ENCODE measurements around the gene PAF1.

The PAF1 gene

GRCh38 chr19:39413272-39413910 is 22.5 kb upstream of the PAF1 start:
- no peaks in the 10 kb centered on the region for H3K27me3 ChIP-seq (ENCODE audit: insufficient read depth, low read length)
- H3K9me3 ChIP-seq (ENCODE audit: low read length): no peaks in the 10 kb centered on the region
- peaks cover 29% of the 10 kb centered on the region for H3K36me3 ChIP-seq (ENCODE audit: insufficient read depth, low read length)
- peaks cover 40% of the 10 kb centered on the region for H3K4me1 ChIP-seq (ENCODE audit: insufficient read depth, low read length)
- H3K4me3 ChIP-seq (ENCODE audit: low read length): peak overlapping the region; percentile 74
- H2AFZ ChIP-seq (ENCODE audit: low read depth, low read length): peak overlapping the region; percentile 66

GRCh38 chr19:39412867-39413271 is 22.0 kb upstream of the PAF1 start:
- H3K4me3 ChIP-seq (ENCODE audit: low read length): peak overlapping the region; percentile 74
- H2AFZ ChIP-seq (ENCODE audit: low read depth, low read length): peak overlapping the region; percentile 66
- H3K36me3 ChIP-seq (ENCODE audit: insufficient read depth, low read length): peaks cover 28% of the 10 kb centered on the region
- H3K4me1 ChIP-seq (ENCODE audit: insufficient read depth, low read length): peaks cover 42% of the 10 kb centered on the region
- no peaks in the 10 kb centered on the region for H3K9me3 ChIP-seq (ENCODE audit: low read length)
- H3K27me3 ChIP-seq (ENCODE audit: insufficient read depth, low read length): no peaks in the 10 kb centered on the region

DNA sequence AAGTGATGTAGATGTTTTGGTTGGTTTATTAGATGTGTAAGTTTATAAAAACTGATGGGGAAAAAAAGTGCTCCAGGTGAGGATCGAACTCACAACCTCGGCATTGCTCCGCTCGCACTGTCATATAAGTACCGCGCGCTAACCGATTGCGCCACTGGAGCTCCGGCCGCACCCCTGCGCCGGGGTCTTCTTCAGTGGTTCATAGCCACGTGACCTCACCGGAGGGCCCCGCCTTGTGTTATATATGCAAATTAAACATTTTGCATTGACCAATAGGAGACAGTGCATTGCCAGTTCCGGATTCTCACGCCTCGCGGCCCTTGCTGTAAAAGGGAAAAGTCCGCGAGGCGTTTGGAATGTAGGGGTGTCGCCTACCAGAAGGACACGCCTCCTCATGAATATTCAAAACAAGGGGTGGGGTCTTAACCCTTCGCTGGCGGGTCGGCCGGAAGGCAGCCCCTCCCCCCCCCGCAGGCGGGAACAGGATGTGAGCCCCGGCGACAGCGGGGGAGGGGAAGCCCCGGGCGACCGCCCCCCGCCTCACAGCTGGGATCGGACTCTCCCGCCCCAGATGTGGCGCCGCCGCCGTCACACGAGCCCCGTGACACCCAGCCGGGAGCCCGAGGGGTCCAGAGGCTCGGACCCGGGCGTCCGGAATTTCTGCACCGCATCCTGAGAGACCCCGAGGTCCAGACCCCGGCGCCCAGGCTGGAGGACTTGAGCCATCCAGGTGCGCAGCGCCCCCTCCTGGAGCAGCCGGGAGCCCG is 21.4 kb upstream of the PAF1 start, which contains the start of gene PLEKHG2:
TSS of gene PLEKHG2 (plus strand) at position 570 of the 767 bp plus-strand sequence. CDS start 1,418 bp downstream, outside the sequence.
- Histone ChIP-seq H3K9me3 (ENCODE audit: low read length) (no peaks in the 10 kb centered on the region), H2AFZ (ENCODE audit: low read depth, low read length) (peak within 1 kb of the TSS; percentile 66), H3K4me1 (ENCODE audit: insufficient read depth, low read length) (peaks cover 43% of the 10 kb centered on the region), H3K4me3 (ENCODE audit: low read length) (peak within 1 kb of the TSS; percentile 74), H3K36me3 (ENCODE audit: insufficient read depth, low read length) (peaks cover 23% of the 10 kb centered on the region), H3K27me3 (ENCODE audit: insufficient read depth, low read length) (no peaks in the 10 kb centered on the region)

DNA sequence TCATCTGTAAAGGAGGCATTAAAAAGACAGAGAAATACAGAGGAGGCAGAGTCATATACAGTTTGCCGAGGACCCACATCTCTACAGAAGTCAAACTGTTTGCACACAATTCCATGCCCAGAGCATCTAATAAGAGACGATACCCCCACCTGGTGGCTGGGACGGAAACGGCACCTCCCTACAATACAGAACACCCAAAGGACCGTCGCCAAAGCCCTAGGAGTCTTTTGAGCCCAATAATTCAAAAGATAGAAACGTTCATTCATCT is 20.9 kb upstream of the PAF1 start:
- Histone ChIP-seq H3K27me3 (ENCODE audit: insufficient read depth, low read length) (no peaks in the 10 kb centered on the region), H2AFZ (ENCODE audit: low read depth, low read length) (no peak overlapping the region), H3K4me3 (ENCODE audit: low read length) (peak overlapping the region; percentile 74), H3K9me3 (ENCODE audit: low read length) (no peaks in the 10 kb centered on the region), H3K36me3 (ENCODE audit: insufficient read depth, low read length) (peaks cover 19% of the 10 kb centered on the region), H3K4me1 (ENCODE audit: insufficient read depth, low read length) (peaks cover 47% of the 10 kb centered on the region)

DNA sequence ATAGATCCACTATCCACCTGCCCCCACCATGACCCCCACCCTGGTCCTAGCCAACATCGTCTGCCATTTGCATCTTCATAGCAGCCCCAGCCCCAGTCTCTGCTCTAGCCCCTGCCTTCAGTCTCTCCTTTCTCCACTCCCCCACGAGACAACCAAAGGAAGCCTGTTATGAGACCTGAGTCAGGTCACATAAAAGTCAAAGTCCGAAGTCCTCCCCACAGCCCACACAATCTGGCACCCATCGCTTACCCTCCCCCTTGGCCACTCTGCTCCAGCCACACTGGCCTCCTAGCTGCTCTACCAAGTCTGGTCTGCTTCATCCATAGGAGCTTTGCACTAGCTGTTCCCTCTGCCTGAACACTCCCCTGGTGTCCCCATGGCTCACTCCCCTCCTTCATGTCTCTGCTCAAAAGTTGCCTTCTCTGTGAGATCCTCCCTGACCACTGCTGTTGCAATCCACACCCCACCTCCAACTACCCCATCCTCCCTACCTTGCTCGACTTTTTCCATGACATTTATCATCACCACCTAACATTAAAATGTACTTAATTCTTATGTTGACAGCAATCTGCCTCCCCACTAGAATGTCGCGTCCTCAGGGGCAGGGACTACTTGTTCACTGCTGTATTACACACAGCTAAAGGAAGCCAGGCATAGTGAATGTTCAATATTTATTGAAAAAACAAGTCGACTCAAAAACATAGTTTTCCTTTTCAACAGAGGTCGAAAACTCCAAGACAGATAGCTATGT is 20.4 kb upstream of the PAF1 start:
- H3K4me1 ChIP-seq (ENCODE audit: insufficient read depth, low read length): peaks cover 48% of the 10 kb centered on the region
- H3K27me3 ChIP-seq (ENCODE audit: insufficient read depth, low read length): no peaks in the 10 kb centered on the region
- no peaks in the 10 kb centered on the region for H3K9me3 ChIP-seq (ENCODE audit: low read length)
- peaks cover 14% of the 10 kb centered on the region for H3K36me3 ChIP-seq (ENCODE audit: insufficient read depth, low read length)
- peak overlapping the region; percentile 74 for H3K4me3 ChIP-seq (ENCODE audit: low read length)
- H2AFZ ChIP-seq (ENCODE audit: low read depth, low read length): no peak overlapping the region

DNA sequence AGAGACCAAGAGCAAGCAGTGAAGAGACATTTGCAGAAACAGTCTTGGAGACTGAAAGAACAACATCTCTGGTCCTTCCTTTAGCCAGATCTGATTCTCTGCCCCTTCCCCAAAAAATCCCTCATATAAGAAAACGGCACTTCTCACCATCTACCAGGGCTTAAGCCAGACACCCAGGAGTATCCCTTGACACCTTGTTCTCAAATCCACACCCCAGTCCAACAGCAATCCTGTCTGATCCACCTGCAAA is 19.9 kb upstream of the PAF1 start:
- Histone ChIP-seq H3K27me3 (ENCODE audit: insufficient read depth, low read length) (no peaks in the 10 kb centered on the region), H3K9me3 (ENCODE audit: low read length) (no peaks in the 10 kb centered on the region), H3K4me3 (ENCODE audit: low read length) (no peak overlapping the region), H3K4me1 (ENCODE audit: insufficient read depth, low read length) (peaks cover 49% of the 10 kb centered on the region), H3K36me3 (ENCODE audit: insufficient read depth, low read length) (peaks cover 9% of the 10 kb centered on the region), H2AFZ (ENCODE audit: low read depth, low read length) (no peak overlapping the region)

- peaks cover 46% of the 10 kb centered on the region for H3K4me1 ChIP-seq (ENCODE audit: insufficient read depth, low read length)
- H3K27me3 ChIP-seq (ENCODE audit: insufficient read depth, low read length): no peaks in the 10 kb centered on the region
- no peak overlapping the region for H2AFZ ChIP-seq (ENCODE audit: low read depth, low read length)
- peak overlapping the region; percentile 19 for H3K4me3 ChIP-seq (ENCODE audit: low read length)
- peaks cover 5% of the 10 kb centered on the region for H3K36me3 ChIP-seq (ENCODE audit: insufficient read depth, low read length)
- no peaks in the 10 kb centered on the region for H3K9me3 ChIP-seq (ENCODE audit: low read length)
Observed at GRCh38 chr19:39410017-39410830, 19.3 kb upstream of the PAF1 start.

DNA sequence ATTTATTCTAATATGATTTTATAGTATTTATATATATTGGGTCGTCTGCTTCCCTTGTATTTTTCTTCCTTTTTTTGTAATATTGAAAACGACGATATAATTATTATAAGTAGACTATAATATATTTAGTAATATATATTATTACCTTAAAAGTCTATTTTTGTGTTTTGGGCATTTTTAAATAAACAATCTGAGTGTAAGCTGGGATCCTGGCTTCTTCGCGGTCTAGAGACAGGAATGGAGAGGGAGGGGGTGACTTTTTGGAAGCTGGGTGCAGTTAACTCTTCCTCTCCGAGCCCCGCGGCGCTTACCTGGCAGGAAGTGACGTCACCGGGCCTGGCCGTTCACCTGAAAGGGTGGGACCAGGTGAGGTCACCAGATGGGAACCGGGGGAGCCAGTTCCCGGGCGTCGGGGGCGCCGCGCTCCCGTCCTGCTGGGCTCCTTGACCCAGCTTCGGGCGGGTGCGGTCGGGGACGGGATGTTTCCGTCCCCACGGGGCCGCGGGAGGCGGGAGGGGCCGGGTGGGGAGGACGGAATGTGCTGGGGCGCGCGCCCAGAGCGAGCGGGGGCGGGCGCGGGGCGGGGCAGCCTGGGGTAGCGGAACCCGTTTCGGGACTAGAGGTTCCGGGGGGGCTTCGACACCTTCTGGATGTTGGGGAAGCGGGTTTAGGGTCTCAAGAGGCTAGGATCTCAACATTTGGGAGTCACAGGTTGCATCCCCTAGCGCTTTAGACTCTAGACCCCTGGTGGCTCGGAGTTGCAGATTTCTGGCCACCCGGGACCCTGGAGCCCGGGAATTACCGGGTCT is 18.5 kb upstream of the PAF1 start:
- H3K9me3 ChIP-seq (ENCODE audit: low read length): no peaks in the 10 kb centered on the region
- peak overlapping the region; percentile 19 for H3K4me3 ChIP-seq (ENCODE audit: low read length)
- H3K4me1 ChIP-seq (ENCODE audit: insufficient read depth, low read length): peaks cover 38% of the 10 kb centered on the region
- H3K27me3 ChIP-seq (ENCODE audit: insufficient read depth, low read length): no peaks in the 10 kb centered on the region
- H2AFZ ChIP-seq (ENCODE audit: low read depth, low read length): no peak overlapping the region
- no peaks in the 10 kb centered on the region for H3K36me3 ChIP-seq (ENCODE audit: insufficient read depth, low read length)

- Histone ChIP-seq H3K27me3 (ENCODE audit: insufficient read depth, low read length) (no peaks in the 10 kb centered on the region), H3K36me3 (ENCODE audit: insufficient read depth, low read length) (no peaks in the 10 kb centered on the region), H2AFZ (ENCODE audit: low read depth, low read length) (no peak overlapping the region), H3K4me1 (ENCODE audit: insufficient read depth, low read length) (peaks cover 37% of the 10 kb centered on the region), H3K9me3 (ENCODE audit: low read length) (no peaks in the 10 kb centered on the region), H3K4me3 (ENCODE audit: low read length) (no peak overlapping the region)
Observed at GRCh38 chr19:39408392-39409207, 17.7 kb upstream of the PAF1 start.

DNA sequence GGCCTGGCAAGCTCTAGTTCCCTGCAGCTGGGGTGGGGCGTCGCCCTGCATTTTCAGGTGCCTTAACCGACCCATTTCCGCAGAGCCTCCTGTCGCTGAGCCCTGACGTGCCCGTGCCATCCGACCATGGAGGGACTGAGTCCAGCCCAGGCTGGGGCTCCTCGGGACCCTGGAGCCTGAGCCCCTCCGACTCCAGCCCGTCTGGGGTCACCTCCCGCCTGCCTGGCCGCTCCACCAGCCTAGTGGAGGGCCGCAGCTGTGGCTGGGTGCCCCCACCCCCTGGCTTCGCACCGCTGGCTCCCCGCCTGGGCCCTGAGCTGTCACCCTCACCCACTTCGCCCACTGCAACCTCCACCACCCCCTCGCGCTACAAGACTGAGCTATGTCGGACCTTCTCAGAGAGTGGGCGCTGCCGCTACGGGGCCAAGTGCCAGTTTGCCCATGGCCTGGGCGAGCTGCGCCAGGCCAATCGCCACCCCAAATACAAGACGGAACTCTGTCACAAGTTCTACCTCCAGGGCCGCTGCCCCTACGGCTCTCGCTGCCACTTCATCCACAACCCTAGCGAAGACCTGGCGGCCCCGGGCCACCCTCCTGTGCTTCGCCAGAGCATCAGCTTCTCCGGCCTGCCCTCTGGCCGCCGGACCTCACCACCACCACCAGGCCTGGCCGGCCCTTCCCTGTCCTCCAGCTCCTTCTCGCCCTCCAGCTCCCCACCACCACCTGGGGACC is 16.9 kb upstream of the PAF1 start:
- Histone ChIP-seq H3K36me3 (ENCODE audit: insufficient read depth, low read length) (no peaks in the 10 kb centered on the region), H2AFZ (ENCODE audit: low read depth, low read length) (no peak overlapping the region), H3K4me3 (ENCODE audit: low read length) (peak overlapping the region; percentile 60), H3K27me3 (ENCODE audit: insufficient read depth, low read length) (no peaks in the 10 kb centered on the region), H3K4me1 (ENCODE audit: insufficient read depth, low read length) (peaks cover 43% of the 10 kb centered on the region), H3K9me3 (ENCODE audit: low read length) (no peaks in the 10 kb centered on the region)

DNA sequence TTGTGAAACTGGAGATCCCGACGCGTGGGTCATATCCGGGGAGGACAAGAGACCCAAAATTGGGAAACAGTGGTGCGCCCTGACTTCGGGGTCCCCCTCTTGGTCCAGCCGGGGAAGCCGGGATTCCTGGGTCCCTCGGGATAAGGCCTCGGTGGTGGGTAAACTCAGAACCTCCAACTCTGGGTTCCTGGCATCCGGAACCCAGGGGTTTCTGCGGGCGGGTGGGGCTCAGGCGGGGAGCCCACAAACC is 16.4 kb upstream of the PAF1 start:
- H3K4me3 ChIP-seq (ENCODE audit: low read length): peak overlapping the region; percentile 60
- H3K36me3 ChIP-seq (ENCODE audit: insufficient read depth, low read length): no peaks in the 10 kb centered on the region
- H3K4me1 ChIP-seq (ENCODE audit: insufficient read depth, low read length): peaks cover 44% of the 10 kb centered on the region
- no peaks in the 10 kb centered on the region for H3K9me3 ChIP-seq (ENCODE audit: low read length)
- no peaks in the 10 kb centered on the region for H3K27me3 ChIP-seq (ENCODE audit: insufficient read depth, low read length)
- H2AFZ ChIP-seq (ENCODE audit: low read depth, low read length): no peak overlapping the region

Measured in neuron (in vitro differentiated cells).